NCI-H82 (cell line): ENCODE results near the gene KCNK16.
"Not testable (repeated sequence)": the region's sequence is repeated elsewhere in the genome, so short reads cannot be mapped to it uniquely, and the experiment has no call there.

ENCODE experiments used
- DNase-seq: peaks from one replicate; lab custom pipeline; 2025; lab: John Stamatoyannopoulos, UW

Gene KCNK16

DNA sequence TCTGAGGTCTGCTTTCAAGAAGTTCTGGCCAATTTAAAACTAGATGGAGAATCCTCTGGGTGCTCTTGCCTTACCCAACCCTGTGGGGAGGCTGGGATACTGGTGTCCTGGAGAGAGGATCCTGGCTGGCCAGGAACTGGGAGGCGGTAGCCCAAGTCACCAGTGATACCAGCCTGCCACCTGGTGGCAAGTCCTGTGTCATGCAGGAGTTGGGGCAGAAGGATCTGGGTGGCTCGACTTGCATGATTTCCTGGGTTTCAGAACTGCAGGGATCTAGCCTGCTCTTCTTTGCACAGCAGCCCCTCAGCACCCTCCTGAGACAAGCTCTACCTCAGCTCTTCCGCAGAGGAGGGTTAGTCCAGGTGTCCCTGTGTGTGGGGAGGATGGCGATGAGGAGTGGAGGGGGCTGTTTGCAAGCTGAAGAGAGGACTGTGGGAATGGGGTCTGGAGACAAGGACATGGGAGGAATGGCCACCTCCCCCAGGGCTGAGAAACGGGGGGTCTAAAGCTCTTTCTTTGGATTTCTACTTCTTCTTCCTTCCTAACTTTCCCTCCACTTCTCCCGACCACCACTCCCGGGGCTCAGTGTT, 12.5 kb downstream of the KCNK16 start:
- DNase-seq = peak; percentile 88

DNA sequence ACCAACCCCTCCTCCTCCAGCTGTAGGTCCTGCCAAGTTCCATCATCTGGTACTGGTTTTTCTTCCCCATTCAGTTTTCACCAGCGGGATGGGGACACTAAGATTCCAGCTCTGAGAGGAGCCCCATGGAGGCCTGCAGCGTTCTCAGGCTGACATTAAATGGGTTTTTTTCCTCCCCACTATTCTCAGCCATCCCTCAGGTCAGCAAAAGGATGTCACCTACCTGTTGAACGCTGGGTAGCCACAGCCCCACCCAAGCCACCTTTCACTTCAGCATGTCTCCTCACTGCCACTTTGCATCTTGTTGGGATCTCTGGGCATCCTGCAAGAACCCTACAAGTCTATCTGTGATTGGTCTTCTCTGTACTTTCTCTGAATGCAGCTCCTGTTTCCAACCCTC, 15.0 kb downstream of the KCNK16 start:
- no peak for DNase-seq

DNA sequence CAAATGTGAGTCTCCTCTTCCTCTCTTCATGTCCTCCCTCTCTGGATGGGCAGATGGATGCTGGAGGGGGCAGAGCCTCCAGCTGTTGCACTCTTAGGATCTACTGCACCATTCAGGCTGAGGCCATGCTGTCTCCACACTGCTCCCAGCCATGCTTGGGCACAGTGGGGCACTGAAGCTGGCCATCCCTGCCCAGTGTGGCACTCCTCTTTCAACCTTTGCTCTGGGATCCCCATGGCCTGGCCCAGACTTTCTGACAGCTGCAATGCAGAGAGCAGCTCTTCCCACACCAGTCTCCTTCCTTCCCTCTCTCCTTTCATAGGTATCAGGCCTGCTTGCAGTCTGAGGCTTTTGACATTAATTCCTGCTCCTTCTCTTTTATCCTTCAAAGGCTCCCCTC, 17.6 kb downstream of the KCNK16 start:
- DNase-seq = peak; percentile 9

DNA sequence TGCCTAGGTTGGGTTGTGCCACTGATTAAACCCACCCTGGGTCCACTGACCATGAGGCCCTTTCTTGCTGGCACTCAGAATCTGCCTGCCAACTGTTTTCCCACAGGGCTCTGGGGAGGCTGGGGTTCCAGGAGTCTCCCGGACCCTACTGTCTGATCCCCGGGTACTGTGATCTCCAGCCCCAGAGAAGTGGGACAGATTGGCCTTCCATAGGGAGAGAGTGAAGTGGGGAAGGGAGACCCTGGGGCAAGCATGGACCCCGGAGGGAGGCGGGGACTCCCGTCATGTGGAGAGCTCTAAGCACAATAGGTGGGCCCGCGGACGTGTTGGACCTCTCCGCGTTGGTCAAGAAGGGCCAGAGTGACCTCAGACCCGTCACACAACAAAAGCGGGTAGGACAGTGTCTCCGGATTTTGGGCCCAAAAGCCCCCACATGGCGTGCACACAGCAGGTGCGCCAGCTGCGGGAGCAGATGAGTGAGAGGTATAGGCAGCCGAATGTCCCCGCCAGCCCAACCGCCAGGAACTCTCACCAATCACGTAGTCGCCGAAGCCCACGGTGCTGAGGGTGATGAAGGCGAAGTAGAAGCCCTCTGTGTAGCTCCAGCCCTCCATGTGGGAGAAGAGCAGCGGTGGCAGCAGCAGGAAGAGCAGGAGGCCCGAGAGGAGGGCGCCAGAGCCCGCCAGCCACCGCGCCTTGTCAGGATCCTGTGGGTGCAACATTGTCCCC, 18.9 kb downstream of the KCNK16 start:
- DNase-seq = no peak

DNA sequence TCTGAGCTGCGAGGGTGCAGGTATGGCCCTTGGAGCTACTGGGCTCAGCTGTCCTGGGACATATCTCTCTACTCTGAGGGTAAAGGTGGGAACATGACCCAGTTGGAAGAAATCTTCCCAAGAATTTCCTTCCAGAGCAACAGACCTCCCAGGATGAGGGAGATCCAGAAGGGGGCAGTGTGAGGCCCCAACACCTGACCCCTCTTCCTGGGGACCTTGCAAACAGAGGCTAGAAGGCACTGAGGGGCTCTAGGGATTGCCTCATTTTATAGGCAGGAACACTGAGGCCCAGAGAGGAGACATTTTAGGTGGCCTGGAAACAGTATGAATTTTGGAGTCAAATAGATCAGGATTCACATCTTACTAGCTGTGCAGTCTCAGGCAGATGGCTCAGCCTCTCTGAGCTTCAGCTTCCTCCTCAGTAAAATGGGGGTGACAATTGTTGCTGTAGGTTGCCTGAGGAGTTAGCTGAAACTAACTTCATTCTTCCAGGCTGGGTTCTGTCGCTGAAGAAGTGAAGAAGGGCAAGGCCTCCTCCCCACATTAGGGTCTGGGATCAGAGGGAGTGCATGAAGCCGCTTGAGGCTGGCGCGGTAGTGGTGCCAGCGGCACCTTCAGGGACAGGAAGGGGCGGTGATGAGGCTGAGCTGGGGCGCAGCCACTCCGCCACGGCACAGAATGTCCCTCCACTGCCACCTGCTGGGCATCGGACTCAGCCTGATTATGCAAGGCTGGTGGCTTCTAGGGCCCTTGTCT, 19.7 kb downstream of the KCNK16 start:
- peak; percentile 93 for DNase-seq

DNA sequence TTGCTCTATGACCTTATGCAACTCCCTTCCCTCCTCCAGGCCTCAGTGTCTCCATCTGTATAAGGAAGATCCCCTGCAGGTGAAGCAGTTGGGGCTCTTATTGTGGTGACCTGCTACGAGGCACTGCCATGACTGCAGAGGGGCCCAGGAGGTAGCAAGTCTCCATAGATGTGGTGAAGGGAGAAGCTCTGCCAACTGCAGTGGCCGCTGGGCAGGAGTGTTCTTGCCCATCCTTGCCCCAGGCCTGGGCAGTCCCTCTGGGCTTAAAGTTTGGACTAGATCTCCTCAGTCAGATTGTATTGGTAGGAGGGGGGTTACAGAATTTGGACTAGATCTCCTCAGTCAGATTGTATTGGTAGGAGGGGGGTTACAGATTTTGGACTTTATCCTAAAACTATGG, 20.5 kb downstream of the KCNK16 start:
- no peak for DNase-seq

DNA sequence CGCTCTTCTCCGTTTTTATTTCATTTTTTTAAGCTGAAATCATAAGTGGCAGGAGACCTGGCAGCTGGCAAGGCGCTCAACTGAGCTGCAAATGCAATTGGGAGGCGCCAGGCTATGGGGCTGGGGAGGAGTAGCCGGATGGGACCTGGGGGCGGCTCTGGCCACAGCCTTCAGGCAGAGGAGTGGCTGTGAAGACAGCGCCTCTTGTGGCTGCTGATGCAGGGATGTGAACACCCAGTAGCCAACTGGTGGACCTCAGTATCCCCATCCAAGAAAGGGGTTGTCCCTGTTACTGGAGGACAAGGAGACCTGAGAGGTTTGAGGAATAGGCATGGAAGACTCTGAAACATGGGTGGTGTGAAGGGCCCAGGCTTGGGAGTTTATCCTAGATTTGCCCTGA, 20.9 kb downstream of the KCNK16 start:
- peak; percentile 96 for DNase-seq

DNA sequence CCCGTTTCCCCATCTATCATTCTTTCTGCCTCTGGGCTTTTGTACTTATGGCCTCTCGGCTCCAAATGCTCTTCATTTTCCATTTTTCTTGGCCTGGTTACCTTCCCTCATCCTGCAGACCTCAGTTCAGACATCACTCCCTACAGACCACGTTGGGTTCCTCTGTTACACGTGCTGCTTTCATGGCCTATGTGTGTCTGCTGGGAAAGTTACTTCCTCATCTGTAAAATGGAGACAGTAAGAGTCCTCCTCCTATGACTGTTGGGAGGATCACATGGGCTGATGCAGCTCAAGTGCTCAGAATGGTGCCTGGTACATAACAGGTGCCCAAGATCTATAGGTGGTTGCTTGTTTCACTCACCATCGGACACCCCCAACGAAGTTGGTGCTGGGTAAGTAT, 21.8 kb downstream of the KCNK16 start:
- DNase-seq = no peak

DNA sequence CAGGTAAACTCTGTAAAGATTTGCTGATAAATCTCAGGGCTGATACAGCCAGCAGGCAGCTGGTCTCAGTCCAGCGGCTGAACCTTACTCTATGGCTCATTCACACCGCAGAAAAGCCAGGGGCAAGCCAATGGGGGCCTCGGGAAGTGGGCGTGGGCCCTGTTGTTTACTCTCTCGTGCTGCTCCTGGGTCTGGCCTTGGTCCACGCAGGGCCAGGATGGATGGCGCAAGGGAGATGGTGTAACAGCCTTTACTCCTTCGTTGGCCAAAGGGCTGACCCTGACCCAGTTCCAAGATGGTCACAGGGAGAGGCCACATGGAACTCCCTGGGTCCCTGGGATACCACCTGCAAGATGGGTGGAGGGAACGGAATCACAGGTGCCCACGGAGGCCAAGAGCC, 24.4 kb downstream of the KCNK16 start:
- DNase-seq = no peak

DNA sequence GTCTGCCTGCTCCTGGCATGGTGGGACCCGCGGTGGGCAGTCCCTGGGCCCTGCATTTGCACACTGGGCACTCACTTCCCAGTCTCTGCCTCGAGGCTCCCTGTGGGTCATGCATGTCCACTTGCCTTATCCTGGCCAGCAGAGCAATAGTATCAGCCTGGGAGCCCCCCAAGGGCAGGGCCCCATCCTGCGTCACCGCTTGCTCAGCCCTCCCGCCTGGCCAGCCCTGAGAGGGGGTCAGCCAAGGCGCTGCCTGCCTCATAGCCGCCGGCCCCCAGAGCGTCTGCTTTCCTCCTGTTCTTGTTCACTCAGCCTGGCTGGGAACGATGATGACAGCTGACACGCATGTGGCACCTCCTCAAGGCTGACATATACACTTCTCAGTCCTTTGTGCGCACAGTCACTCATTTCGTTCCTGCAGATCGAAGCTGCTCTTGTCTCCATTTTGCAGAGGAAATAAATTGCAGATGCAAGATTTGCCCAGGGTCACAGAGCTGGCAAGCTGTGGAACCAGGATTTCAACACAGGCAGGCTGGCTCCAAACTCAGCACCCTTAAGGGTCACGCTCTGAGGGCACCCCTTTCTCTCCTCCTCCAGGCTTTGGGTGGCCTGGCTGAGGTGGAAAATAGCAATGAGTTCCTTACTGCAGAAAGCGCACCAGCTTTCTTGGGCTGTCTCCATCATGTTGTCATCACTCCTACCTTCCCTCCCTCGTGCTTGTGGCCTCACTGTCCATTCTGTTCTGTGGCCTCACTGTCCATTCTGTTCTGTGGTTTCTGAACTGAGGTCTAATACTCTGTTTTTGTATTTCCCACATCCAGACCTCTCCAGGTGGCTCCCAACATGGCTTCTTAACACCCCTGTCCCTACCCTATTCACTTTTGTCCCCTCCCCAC, 25.5 kb downstream of the KCNK16 start:
- DNase-seq = no peak

DNA sequence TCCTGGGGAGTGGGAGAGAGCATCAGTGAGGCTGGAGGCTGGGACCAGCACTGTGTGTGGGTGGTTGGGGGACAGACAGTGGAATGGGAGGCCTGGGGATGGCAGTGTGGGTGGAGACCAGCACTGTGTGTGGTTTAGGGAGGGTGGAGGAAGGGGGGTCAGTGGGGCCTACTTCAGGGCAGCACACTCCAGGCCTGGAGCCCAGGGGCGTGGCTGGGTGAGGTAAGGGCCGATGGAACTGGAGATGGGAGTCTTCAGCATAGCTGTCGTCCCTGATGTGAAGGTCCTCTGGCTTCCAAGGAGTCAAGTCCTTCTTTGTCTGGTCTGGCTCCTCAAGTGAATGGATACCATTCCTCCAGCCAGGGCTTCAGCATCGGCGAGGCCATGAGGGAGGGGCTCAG, 26.9 kb downstream of the KCNK16 start:
- no peak for DNase-seq

DNA sequence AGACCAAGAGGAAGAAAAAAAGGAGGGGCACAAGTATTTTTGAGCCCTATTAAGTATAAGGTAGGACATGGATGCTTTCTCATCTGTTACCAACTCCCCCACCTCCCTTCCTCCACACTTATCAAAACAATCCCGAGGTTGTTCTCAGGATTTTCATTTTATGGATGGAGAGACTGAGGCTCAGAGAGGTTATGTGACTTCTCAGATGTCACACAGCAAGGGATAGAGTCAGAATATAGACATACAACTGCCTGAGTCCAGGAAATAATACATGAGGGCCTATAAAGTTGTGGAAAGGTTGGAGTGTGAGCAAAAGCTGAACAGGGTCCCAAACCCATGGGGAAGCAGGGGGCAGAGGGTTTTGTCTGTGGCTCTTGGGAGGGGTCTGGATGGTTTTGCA, 27.6 kb downstream of the KCNK16 start:
- no peak for DNase-seq

DNA sequence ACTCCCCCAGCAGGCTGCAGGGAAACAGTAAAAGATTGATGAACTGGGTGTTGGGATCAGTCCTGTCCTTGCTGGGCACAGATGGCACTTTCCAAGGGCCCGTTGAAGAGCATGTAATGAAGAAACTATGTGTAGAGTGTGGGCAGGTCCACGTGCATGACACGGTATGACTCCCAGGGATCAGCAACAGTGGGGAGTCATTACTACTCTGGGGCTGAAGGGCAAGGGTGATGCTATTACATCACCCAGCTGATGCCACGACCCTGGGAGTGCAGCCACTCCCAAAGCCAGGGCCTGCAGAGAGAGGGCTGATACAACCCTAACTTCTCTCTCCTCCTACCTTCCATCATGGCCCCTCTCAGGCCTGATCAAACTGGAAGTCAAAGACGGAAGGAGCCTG, 28.4 kb downstream of the KCNK16 start:
- DNase-seq = no peak

DNA sequence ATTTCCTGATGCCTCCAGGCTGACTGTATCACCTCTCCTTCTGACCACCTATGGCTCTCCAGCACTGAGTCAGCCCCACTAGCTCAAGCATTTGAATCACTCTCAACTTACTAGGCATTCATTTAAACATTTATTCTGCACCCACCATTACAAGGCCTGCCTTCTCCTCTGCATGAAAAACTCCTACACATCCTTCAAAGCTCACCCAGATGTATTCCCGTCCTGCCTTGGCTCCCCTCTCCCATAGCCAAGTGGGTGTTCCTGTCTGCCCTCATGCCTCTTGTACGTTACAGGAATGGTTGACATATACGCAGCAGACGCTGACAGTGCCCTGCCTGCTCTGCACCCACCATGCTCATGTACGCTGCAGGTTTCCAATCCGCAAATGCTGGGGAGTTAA, 29.9 kb downstream of the KCNK16 start:
- DNase-seq = no peak

DNA sequence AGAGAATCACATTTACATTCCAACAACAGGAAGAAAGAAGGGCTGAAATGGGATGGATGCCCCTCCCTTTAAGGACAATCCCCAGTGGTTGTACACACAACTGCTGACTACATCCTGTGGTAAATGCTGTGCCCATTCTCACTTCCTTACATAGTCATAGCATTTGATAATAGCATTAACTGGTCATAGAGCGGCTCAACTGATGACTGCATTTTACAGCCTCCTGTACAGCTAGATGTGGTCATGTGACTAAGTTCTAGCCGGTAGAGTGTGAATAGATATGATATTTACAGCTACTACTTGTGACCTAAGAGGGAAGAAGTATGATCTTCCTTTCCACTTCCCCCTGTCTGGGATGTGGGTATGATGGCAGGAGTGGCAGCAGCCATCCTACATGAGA, 33.0 kb downstream of the KCNK16 start:
- no peak for DNase-seq

DNA sequence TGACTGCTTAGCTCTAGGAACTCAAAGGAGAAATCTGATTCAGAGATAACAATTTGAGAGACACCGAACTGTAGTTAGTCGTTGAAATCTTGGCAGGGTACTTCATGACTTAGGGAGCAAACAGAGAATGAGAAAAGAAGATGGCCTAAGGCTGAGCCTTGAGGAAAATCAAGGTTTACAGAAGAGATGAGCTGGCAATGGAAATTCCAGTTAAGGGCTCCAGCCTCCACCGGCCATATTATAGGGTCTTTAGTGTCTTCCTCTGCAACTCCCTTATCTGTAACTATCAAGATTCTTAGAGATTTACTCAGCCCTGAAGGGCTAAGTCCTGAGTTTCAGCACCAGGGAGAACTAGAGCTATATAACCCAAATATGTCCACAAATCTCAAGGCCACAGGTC, 34.9 kb downstream of the KCNK16 start:
- DNase-seq = no peak

DNA sequence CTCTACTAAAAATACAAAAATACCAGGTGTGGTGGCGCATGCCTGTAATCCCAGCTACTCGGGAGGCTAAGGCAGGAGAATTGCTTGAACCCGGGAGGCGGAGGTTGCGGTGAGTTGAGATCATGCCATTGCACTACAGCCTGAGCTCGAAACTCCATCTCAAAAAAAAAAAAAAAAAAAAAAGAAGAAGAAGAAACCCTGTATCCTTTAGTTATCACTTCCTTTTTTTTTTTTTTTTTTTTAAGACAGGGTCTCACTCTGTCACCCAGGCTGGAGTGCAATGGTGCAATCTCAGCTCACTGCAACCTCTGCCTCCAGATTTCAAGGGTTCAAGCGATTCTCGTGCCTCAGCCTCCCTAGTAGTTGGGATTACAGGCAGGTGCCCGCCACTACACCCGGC, 35.9 kb downstream of the KCNK16 start:
- DNase-seq = not testable (repeated sequence)

DNA sequence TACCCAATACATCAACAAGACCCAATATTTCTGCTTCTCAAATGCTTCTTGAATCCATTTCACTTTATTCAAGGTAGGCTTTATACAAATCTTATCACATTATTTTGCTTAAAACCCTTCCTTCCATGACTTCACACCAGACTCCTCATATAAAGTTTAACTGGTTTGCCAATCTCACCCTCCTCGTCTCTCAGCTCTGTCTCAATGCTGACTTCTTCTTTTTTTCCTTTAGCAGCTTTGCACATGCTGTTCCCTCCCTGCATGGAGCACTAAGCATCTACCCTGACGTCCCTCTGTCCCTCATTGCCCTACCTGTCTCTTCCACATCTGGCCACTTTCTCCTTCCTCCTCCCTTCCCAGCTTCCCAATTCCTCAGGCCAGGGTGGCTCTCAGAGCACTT, 39.7 kb downstream of the KCNK16 start:
- DNase-seq = no peak

DNA sequence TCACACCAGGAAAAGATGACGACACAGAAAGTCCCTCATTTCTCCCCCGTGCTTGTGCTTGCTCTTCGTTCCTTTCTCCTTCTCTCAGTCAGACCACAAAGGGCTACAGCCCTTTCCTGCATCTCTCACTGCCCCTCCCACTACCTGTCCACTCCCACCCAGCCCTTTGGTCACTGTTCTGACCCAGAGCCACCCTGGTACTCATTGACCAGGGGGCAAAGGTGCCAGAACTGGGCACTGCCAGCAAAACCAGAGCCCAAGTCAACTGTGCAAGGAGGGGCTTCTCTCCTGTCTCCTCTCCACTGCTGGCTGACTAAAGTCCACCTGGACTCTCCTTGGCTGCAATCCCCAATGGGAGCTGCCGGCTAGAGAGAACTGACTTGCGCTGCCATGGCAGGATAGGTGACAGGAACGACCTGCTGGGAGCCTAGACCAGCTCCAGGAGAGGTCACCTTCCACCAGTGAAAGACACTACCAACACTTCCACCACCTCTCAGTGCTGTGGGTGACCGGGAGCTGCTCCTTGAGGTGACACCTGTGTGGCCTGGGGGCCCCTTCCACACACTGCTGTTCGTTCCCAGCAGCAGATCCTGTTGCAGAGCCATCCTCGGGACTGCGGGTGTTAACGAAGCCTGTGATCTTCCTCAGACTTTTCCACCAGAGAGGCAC, 41.1 kb downstream of the KCNK16 start:
- DNase-seq = no peak

DNA sequence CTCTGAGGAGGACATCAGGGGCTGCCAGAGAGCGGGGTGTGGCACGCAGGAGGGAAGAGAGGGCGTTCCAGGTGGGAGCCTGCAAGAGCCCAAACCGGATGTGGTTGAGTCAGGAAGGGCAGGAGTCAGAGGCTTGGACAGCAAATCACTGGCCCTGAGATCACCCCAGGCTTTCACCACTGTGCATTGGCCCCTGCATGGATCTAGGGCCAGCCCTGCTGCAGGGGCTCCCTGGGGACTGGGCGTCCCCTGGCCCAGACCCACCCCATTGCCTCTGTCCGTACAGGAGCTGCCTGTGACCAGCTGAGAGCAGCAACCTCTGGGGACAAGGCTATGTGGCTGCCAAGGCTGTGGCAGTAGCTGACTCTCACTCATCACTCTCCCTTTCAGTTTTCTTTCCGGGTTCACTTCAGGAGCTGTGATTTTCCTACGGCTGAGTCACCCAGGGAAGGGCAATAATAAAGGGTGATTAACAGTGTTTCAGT, 42.2 kb downstream of the KCNK16 start:
- DNase-seq = no peak

DNA sequence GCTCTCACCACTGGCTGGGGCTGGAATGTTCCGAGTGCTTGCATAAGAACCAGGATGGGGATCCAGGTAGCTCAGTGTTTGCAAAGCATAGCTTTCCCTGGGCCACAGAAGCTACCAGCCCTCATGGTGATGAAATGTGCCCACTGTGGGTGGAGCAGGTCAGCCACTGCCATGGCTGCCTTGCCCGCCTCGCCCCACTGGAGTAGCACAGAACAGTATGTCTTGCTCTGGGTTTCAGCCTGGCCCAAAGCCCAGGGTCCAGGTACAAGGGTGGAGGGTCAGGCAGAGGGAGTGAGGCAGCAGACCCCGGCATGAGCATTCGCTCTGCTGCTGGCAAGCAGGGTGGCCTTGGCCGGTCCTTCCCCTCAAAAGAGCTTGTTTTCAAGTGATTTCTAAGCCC, 43.0 kb downstream of the KCNK16 start:
- DNase-seq = no peak
